DMS53 treated with DMSO at 0.1 percent for 48 hours (cell line): ENCODE measurements around the gene COPS3.

Experiments
- DNase-seq: peaks from one replicate; lab custom pipeline; 2025; ENCODE audit not compliant: unreplicated experiment; lab: John Stamatoyannopoulos, UW

The COPS3 gene

GRCh38 chr17:17246879-17247278 lies 34.2 kb downstream of the COPS3 start:
- DNase-seq, result no peak

- DNase-seq, result no peak
Measured at GRCh38 chr17:17243163-17243562, 37.9 kb downstream of the COPS3 start.

DNA sequence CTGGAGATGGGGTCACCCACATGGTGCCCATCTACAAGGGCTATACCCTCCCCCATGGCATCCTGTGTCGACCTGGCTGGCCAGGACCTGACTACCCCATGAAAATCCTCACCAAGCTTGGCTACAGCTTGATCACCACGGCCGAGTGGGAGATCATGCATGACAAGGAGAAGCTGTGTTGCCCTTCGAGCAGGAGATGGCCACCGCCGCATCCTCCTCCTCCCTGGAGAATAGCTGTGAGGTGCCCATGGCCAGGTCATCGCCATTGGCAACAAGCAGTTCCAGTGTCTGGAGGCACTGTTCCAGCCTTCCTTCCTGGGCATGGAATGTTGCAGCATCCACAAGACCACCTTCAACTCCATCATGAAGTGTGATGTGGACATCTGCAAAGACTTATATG lies 38.8 kb downstream of the COPS3 start:
- no peak for DNase-seq

- no peak for DNase-seq
Measured at GRCh38 chr17:17241656-17242055, 39.4 kb downstream of the COPS3 start.

- no peak for DNase-seq
Measured at GRCh38 chr17:17239832-17240231, 41.2 kb downstream of the COPS3 start.

DNA sequence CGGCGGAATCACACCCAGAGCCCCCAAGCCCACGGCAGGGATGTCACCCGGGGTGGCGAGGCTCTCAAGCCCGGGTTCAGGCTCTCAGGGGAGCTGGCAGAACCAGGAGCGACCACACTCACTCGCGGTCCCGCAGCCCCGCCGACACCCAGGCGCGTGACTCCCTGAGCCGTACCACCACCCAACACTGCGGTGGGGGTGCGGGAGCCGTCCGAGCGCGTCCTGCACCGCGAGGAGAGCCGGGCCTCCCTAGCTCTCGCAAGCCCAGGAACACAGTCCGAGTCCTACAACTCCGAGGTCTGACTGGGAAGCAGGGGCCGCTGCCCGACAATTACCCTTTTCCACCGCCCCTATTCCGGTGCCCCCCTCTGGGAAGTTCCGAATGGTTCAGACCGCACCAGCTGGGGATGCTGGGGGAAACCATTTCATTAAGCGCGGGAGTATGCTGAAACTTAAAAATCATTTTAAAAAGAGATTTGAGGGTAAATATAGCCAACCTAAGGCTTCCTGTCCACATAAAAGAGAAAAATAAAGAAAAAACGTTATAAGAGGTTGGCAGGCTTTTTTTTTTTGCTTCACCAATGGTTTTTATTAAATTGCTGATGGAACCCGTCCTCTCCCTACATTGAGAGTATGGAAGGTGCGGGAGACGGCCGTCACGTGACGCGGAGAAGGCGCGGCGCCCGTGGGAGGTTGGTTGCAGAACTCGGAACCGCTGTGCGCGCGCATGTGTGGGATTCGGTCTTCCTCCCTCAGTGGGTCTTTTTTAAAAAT lies 43.8 kb downstream of the COPS3 start, which contains the start of gene FLCN:
TSS of gene FLCN (minus strand) at position 143 of the 774 bp plus-strand sequence. CDS start 9,031 bp downstream, outside the sequence.
- peak; percentile 49 for DNase-seq

DNA sequence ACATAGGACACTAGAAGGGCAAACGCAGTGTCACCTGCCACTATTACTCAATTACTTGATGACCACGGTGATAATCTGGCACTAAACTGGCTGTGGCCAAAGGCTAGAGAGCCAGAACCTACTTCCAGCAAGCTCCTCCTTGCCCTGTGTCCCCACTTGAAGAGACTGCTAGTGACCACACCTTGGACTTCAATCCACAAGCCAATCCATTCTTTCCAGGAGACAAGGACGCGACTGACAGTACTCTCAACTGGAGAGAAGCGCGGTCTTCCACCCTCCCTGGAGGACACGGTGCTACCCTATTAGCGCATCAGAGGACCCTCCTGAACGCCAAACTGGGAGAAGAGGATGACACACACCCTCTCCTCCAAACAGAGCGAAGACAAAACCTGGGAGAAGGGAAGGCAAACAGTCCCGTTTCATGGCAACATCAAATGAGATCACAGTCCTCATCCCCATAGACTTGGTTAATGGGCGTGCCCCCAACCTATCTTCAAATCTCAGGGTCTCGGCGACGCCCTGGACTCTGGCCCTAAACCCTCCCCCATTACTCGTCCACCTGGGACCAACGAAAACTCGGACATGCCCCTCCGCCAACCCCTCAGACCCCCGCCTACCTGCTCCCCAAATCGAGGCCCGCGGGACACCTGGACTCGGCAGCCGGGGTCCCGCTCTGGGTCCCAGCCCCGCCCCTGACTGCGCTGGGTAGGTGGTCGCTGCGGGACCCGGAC lies 44.6 kb downstream of the COPS3 start:
- DNase-seq, result no peak

- no peak for DNase-seq
Measured at GRCh38 chr17:17235212-17236174, 45.6 kb downstream of the COPS3 start.

DNA sequence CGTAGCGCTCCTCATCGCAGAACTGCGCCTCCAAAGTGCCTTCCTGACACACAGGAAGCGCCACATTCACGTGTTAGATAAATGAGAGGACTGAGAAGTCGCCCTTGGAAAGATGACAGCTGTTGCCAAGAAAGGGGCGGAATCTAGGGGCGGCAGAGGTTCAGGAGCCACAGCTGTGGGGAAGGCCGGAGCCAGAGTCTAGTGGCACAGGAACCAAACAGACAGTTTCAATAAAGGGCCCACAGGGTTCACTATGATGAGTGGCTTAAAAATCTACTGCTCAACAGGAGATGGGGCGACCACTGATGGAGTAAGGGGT lies 48.8 kb downstream of the COPS3 start:
- DNase-seq, result no peak

DNA sequence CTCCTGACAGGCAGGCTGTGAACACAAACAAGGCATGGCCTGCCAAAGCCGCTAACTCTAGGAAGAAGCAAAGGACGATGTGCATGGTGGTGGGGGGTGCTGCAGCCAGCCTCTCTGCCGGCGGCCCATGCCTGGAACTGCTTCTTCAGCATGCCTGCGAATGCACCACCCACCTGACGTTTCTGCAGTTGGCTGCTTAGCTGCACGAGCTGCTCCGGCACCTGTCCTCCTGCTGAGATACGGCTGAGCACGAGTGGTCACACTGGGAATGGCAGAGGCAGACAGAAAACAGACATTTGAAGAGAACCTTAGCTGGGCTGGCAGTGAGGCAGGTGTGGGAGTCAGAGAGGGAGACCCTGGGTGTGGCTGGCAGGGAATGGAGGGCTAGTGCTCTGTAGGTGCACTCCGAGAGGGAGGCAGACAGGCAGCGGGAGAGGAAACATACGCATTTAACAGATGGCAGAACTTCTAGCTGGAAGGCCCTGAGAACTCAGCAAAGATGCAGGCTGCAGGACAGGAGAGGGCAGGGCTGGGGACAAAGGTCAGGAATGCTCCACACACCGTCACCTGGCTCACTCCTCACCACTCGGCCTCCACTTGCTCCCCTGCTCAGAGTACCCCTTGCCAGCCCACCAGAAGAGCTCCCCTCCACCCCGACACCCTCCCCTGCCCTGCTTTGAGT lies 49.3 kb downstream of the COPS3 start:
- no peak for DNase-seq

DNA sequence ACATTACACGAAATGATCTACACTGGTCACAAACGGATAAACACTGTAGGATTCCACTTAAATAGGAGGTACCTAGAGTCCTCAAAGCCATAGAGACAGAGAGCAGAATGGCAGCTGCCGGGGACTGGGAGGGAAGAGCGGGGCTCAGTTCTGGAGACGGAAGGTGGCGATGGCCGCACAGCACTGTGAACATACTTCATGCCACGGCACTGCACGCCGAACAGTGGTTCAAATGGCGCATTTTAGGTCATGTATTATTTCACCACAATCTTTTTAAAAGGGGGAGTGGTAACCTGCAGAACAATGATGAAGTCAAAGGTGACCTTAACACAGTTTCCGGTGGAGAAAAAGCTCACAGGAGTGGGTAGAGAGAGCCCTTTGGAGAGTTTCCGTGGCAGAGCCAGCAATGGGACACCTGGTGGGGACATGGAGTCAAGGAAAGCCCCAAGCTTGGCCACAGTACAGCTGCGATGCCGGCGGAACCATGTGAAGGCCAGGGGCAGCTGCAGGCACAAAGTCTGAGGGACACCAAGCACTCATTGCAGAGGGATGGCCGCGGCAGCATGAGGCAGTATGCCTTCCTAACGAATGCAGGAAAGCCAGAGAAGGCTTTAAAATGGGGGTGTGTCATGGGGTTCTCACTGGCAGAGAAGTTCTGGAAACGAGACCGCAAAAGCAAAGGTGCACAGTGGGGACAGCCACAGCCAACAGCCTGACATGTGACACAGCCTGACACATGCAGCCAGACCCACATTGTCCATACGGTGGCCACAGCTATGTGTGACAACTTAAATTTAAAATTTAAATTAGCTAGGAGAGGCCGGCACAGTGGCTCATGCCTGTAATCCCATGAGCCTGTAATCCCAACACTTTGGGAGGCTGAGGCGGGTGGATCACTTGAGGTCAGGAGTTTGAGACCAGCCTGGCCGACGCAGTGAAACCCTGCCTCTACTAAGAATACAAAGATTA lies 51.3 kb downstream of the COPS3 start:
- no peak for DNase-seq

GRCh38 chr17:17228521-17229279 lies 52.3 kb downstream of the COPS3 start:
- no peak for DNase-seq

GRCh38 chr17:17227608-17228520 lies 53.2 kb downstream of the COPS3 start:
- no peak for DNase-seq

DNA sequence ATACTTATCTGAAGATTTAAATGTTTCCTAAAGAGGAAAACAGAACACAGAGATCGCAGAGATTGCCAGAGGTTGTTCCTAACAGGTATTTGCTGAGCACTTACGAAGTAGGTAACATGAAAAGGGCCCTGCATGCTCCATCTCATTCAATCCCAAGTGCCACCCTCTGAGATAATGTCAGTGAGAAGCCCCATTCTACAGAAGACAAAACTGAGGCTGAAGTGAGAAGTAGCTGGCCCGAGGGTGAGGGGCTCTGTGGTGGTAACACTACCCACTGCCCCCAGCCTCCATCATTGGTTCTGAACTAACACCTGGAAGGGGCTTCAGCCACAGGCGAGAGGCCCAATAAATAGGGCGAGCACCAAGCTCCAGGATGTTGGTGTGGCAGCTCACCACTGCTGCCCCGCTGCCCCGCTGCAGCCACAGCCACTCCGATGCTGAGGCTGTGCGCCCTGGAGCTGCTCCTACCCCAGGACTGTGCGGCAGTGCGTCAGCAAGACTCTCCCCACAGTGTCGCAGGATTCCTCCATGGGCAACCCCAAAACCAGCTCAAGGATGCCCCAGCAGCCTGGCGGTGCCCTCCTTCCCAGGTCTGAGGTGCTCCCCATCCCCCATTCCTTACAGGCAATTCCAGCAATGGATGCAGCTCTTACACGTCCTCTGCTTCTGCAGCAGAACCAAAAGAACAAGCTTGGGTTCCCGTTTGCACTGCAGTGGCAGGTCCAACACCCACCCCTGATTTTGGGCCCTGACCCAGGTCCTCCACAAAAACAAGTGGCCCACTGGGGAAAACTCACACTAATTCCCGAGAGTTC lies 54.4 kb downstream of the COPS3 start:
- no peak for DNase-seq

GRCh38 chr17:17225901-17226300 lies 55.1 kb downstream of the COPS3 start:
- DNase-seq, result no peak

- DNase-seq, result no peak
Measured at GRCh38 chr17:17224137-17224536, 56.9 kb downstream of the COPS3 start.

- no peak for DNase-seq
Measured at GRCh38 chr17:17223736-17224135, 57.3 kb downstream of the COPS3 start.
